Stimulated activated CD4-positive, alpha-beta T cell treated with anti-CD3 and anti-CD28 coated beads, TNF-alpha, amount 100 ng/mL, for 24 hours (primary cell): ENCODE measurements around the gene SCUBE1.

Experiments used
- DNase-seq, 3 experiments: peaks; one replicate each; pipeline ENCODE4 v3.0.0-alpha.2; 2020; ENCODE audit warnings: low read depth in 3 of 3

SCUBE1 gene

GRCh38 chr22:43343262-43343669, at the start of gene SCUBE1:
Gene SCUBE1, minus strand, starts transcription at chr22:43343372. Its CDS starts 111 bp downstream, at chr22:43343261.
- peak; percentile 17 to 54 (median 23) for DNase-seq

GRCh38 chr22:43392385-43392989, 49.3 kb upstream of the SCUBE1 start:
- no peak for DNase-seq

GRCh38 chr22:43391306-43391705, 48.1 kb upstream of the SCUBE1 start:
- DNase-seq: no peak

DNA sequence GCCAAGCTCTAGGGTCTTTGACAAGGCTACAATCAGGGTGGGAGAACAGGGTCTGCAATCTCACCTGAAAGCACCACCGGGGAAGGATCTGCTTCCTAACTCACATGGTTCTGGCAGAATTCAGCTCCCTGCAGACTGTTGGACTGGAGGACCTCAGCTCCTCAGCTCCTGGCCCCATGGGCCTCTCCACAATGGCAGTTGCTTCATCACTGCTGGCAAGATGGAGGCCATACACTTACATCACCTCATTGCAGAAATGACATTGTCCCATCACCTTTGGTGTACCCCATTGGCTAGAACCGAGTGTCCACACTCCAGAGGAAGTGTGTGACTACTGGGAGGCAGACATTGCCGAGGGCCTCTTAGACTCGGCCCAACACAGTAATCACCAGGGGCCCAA, 47.7 kb upstream of the SCUBE1 start:
- DNase-seq: no peak

DNA sequence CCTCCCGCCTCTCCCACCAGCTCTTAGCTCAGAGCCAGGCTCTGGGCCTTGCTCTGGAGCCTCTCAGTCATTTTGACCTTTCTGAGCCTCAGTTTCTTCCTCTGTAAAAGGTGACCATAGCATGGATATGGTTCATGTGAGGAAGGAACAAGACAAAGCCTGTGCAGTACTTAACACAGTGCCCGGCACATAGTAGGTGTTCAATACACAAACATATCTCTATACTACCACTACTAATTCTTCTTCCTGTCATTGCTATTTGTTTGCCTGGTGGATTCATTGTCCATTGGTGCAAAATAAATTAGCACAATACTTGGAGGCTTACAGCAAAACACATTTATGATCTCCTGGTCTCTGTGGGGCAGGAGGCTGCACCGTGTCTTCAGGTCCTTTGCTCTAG, 47.0 kb upstream of the SCUBE1 start:
- DNase-seq: no peak

DNA sequence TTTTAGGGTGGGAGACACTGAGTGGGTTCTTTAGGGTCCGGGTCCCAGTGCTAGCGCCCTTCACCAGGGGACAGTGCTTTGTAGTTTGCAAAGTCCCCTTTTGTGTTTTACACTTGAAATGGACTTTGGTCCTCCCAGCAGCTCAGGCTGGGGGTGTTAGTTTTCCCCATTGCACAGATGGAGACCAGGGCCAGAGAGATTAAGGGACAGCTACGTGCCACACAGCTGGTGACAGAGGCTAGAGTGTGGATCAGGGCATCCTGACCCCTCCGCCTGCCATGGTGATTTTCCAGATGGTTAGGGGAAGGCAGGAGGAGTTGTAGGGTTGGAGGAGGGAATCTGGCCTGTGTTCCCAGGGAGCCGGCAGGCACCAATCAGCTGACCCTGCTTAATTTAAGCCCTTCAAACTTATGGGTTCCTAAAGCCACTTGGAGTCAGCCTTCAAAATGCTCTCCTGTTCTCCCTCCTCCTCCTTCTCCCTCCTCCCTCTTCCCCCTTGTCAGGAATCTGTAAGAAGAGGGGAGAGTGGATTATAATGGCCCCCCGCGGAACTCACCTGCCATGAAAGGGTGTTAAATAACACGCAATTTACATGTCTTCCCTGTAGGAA, 46.2 kb upstream of the SCUBE1 start:
- DNase-seq: no peak

- peak; percentile 50 to 71 (median 53) for DNase-seq
These were observed 45.3 kb upstream of the SCUBE1 start for GRCh38 chr22:43388420-43388851.

GRCh38 chr22:43387815-43388214, 44.6 kb upstream of the SCUBE1 start:
- DNase-seq: no peak

- DNase-seq: peak; percentile 49 to 64 (median 51)
These were observed 42.8 kb upstream of the SCUBE1 start for GRCh38 chr22:43385770-43386641.

GRCh38 chr22:43384863-43385262, 41.7 kb upstream of the SCUBE1 start:
- no peak for DNase-seq

DNA sequence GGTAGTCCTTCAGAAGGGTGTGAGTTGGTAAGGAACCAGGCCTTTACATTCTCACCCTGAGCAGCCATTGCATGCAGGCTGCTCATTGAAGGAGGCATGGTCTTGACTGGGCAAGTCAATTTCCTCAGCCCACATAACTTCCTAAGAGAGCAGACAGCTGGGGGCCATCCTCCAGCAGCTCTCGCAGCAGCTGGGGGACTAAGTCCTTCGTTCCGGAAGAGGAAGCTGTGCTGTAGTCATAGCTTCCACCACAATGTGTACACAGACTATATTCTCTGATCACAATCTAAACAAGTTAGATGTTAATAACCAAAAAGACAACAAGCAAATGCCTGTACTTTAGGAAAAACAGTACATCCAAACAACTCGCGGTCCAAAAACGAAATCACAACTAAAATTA, 38.5 kb upstream of the SCUBE1 start:
- DNase-seq: no peak

DNA sequence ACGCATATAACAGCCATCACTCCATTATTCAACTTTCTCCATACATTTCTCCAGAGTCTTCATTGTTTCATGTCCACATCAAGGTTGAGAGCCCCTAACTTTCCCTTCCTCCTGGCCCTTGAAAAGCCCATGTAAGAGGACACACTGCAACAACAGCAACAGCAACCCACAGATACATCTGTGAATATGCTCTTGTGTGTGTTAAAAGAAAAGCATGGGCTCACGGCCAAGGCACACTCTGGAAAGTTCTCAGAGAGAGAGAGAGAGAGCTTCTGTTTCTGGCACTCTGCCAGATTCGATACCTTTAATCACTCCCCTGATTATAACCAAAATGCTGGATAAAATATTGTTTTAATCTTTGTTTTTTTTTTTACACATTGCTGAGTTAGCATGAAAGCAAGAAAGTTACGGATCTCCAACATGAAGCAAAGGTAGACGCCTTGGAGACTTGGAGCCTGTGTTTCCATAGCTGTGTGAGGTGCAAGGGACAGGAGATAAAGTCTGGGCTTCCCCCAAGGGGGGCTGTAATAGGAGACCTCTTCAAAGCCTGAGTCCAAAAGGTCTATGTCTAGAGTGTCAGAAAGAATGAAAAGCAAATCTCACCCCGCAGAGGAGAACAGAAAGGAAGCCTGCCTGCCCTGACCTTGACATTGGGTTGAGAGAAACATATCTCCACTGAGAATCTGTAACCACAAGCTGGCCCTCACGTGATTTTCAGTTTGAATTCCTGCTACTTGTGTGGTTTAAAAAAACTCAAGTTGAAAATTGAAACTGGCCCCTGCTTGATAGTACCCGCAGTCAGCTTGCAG, 34.9 kb upstream of the SCUBE1 start:
- no peak for DNase-seq

DNA sequence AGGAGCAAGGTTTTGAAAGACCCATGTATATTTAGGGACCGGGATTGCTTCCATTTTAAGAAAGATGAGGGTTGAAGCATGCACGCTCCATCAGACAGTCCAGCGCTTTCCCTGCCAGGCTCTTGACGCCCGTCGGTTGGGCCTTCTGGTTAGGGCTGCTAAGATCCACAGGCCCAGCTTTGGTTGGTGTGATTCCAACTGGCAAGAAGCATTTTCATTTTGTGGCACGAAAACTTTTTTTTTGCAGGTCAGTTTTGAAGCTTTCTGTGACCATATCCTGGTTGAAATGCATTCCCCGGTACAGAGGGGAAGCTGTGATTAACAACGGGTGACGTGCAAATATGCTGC, 34.4 kb upstream of the SCUBE1 start:
- no peak for DNase-seq

- no peak for DNase-seq
These were observed 33.8 kb upstream of the SCUBE1 start for GRCh38 chr22:43376765-43377547.

DNA sequence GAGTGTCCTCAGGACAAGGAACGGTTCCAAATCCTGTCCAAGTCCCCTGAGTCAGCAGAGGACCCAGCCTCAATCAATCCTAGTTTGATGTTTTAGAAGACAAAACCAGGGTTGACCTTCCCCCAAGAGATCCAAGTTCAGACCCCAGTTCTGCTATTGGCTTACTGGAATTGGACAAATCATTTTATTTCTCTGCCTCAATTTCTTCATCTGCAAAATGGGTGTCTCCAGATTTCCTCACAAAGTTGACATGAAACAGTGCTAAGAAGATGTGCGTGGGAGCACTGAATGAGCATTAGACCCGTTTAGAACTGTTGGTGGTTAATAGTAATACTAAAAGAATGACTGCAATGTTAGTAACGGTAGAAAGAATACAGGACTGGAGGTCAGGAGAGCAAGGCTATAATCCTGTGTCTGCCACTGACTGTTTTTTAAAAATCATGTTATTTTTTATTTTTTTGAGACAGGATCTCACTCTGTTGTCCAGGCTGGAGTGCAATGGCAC, 32.8 kb upstream of the SCUBE1 start:
- DNase-seq: no peak

DNA sequence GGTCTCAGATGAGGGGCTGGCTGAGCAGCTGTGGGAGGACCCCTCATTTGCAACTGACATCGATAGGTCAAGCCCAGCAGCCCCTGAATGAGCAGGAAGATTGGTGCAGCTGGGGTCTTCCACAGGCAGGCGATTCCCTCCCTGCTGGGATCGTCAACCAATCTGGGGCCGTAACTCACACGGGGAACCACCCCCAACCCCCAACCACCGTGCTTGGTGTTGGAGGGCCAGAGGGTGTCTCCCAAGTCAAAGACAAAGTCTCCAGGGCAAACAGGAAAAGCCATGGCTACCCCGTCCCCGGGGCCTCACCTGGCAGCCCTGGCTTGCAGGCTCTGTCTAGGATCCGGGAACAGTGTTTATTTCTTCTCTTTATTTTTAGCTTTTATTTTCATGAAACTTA, 26.9 kb upstream of the SCUBE1 start:
- DNase-seq: no peak

GRCh38 chr22:43365715-43366440, 22.7 kb upstream of the SCUBE1 start:
- no peak for DNase-seq

DNA sequence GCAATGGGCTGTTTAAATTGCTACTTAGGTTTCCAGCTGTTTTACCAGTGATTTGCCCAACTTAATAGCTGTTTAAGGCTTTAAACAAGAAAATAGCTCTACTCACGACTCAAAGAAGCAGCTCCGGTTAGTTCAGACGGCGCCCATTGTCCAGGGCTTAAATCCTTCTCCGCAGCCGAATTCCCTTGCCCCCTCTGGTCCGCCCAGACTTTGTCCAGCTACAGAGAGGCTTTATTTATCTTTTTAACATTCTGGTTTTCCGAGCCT, 20.9 kb upstream of the SCUBE1 start:
- DNase-seq: no peak

DNA sequence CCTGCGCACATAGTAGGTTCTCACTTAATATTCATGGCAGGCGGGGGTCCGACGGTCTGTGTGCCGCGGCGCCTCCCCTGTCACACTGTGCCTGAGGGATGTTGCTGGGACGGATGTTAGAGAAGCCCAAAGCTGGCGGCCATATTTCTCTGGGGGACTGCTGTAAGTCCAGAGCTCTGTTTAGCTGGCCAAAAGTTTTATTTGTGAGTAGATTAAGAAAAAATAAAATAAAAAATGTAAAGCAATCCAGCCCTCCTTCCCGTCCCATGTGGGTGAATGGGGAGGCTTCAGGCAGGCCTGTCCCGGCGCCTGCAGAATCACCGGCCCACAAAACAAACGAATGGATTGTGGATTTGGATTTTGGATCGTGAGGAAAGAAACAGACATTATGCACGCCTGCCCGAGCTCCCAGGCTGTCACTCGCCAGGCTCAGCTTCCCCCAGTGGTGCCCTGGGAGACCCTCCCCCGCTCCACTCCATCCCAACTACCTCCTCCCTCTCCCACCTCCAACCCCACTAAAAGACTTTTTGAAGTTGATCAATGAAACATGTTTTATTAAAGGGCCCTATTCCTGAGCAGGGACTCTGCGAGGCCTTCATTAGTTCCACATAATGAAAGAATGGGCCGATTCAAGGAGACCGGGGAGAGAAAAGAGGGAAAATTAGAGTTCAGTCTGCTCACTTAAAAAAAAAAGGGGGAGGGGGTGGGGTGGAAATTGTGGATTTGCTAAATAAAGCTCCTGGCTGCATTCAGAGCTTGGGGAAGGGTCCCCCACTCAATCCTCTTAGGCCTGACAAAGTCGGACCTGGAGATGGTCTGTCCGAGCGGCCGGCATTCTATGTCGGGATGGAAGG, 20.4 kb upstream of the SCUBE1 start:
- DNase-seq: no peak

DNA sequence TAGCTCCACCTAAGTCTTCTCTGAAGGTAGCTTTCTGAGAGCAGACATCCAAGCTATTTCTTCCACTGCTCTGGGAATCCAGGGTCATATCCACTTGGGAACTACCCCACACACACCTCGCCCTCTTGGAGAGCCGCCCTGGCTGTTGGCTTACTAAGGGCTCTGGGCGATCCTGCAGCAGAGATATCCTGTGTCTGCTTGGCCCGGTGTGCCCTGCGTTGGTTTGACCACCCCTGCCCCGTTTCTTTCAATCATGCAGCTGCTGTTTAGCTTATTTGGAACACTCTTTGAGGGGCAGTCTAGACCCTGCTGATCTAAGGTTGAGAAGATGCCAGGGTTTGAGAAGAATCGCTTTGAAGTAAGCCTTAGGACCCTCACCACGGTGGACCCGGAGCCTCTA, 17.4 kb upstream of the SCUBE1 start:
- DNase-seq: no peak
